H9 (cell line): ENCODE data around the gene CACNB2. TPM values are rescaled to one million over a fixed set of nuclear protein-coding genes. Genes with fewer than 3 reads are reported as not detected.

Source experiments
- DNase-seq: peaks from one replicate; pipeline ENCODE4 v3.0.0-alpha.2; 2017
- H2AFZ ChIP-seq: one replicate; pipeline ENCODE4 v1.6.1; 2013; ENCODE audit warnings: mild to moderate bottlenecking, low read length, control low read depth, moderate library complexity
- H2AK5ac ChIP-seq: 2 replicates; pipeline ENCODE4 v1.6.1; 2013; ENCODE audit warnings: low read length, control low read depth, mixed read lengths; ENCODE audit not compliant: insufficient read length
- H2BK120ac ChIP-seq: one replicate; pipeline ENCODE4 v1.6.1; 2013; ENCODE audit warnings: low read depth, mild to moderate bottlenecking, low read length, control low read depth, inconsistent platforms; ENCODE audit not compliant: poor library complexity, severe bottlenecking
- H2BK12ac ChIP-seq: 2 replicates; pipeline ENCODE4 v1.6.1; 2013; ENCODE audit warnings: low read length, control low read depth, mixed read lengths, low read depth; ENCODE audit not compliant: insufficient read length
- H2BK15ac ChIP-seq: 2 replicates; pipeline ENCODE4 v1.6.1; 2013; ENCODE audit warnings: low read depth, low read length, control low read depth
- H2BK20ac ChIP-seq: one replicate; pipeline ENCODE4 v1.6.1; 2013; ENCODE audit warnings: low read depth, mild to moderate bottlenecking, low read length, control low read depth, inconsistent platforms; ENCODE audit not compliant: poor library complexity, severe bottlenecking
- H2BK5ac ChIP-seq: 2 replicates; pipeline ENCODE4 v1.6.1; 2013; ENCODE audit warnings: low read length, control low read depth, mixed read lengths; ENCODE audit not compliant: insufficient read length
- H3K14ac ChIP-seq: 2 replicates; pipeline ENCODE4 v1.6.1; 2013; ENCODE audit warnings: low read length, control low read depth; ENCODE audit not compliant: insufficient read depth
- H3K18ac ChIP-seq: 2 replicates; pipeline ENCODE4 v1.6.1; 2013; ENCODE audit warnings: low read depth, mild to moderate bottlenecking, mixed read lengths, low read length, control low read depth; ENCODE audit not compliant: insufficient read length
- H3K23ac ChIP-seq: 2 replicates; pipeline ENCODE4 v1.6.1; 2013; ENCODE audit warnings: low read length, control low read depth, mixed read lengths, low read depth; ENCODE audit not compliant: insufficient read length
- H3K23me2 ChIP-seq: 2 replicates; pipeline ENCODE4 v1.6.1; 2013; ENCODE audit warnings: low read depth, mild to moderate bottlenecking, mixed read lengths, low read length, control low read depth; ENCODE audit not compliant: insufficient read length, poor library complexity, severe bottlenecking
- H3K27ac ChIP-seq: 2 replicates; pipeline ENCODE4 v1.5.1; 2013; ENCODE audit warnings: low read length, control low read depth, mixed read lengths, low read depth; ENCODE audit not compliant: insufficient read length
- H3K27me3 ChIP-seq: 2 replicates; pipeline ENCODE4 v1.6.1; 2013; ENCODE audit warnings: low read length, control low read depth, inconsistent platforms; ENCODE audit not compliant: insufficient read depth
- H3K4ac ChIP-seq: 2 replicates; pipeline ENCODE4 v1.6.1; 2013; ENCODE audit warnings: low read depth, mild to moderate bottlenecking, control low read depth, inconsistent platforms, low read length, moderate library complexity
- H3K4me1 ChIP-seq: 2 replicates; pipeline ENCODE4 v1.6.1; 2013; ENCODE audit warnings: low read length, control low read depth, inconsistent platforms; ENCODE audit not compliant: insufficient read depth
- H3K4me2 ChIP-seq: 2 replicates; pipeline ENCODE4 v1.6.1; 2013; ENCODE audit warnings: low read length, control low read depth, mixed read lengths; ENCODE audit not compliant: insufficient read length, insufficient read depth
- H3K56ac ChIP-seq: 2 replicates; pipeline ENCODE4 v1.6.1; 2013; ENCODE audit warnings: low read depth, mild to moderate bottlenecking, mixed read lengths, low read length, control low read depth; ENCODE audit not compliant: insufficient read length
- H3K79me1 ChIP-seq: 2 replicates; pipeline ENCODE4 v1.6.1; 2013; ENCODE audit warnings: low read depth, mild to moderate bottlenecking, moderate library complexity, low read length, control low read depth, inconsistent platforms; ENCODE audit not compliant: insufficient read depth, poor library complexity, severe bottlenecking
- H3K79me2 ChIP-seq: 2 replicates; pipeline ENCODE4 v1.6.1; 2013; ENCODE audit warnings: low read length, control low read depth, inconsistent platforms; ENCODE audit not compliant: insufficient read depth
- H3K9ac ChIP-seq: 2 replicates; pipeline ENCODE4 v1.6.1; 2013; ENCODE audit warnings: low read length, control low read depth, mixed read lengths; ENCODE audit not compliant: insufficient read length; ENCODE audit errors: extremely low read depth
- H3K9me3 ChIP-seq: one replicate; pipeline ENCODE4 v1.6.1; 2013; ENCODE audit warnings: low read depth, low read length, inconsistent platforms; ENCODE audit not compliant: control insufficient read depth
- H3T11ph ChIP-seq: one replicate; pipeline ENCODE4 v1.6.1; 2013; ENCODE audit warnings: mild to moderate bottlenecking, low read length, control low read depth, inconsistent platforms
- H4K20me1 ChIP-seq: one replicate; pipeline ENCODE4 v1.6.1; 2013; ENCODE audit not compliant: control insufficient read depth, insufficient read length, insufficient read depth
- H4K5ac ChIP-seq: 2 replicates; pipeline ENCODE4 v1.6.1; 2013; ENCODE audit warnings: low read depth, mild to moderate bottlenecking, mixed read lengths, low read length, control low read depth; ENCODE audit not compliant: insufficient read length
- H4K8ac ChIP-seq: replicated peaks from 2 replicates; pipeline ENCODE4 v1.6.1; 2013; ENCODE audit warnings: low read length, control low read depth, mixed read lengths, low read depth; ENCODE audit not compliant: insufficient read length
- H4K91ac ChIP-seq: 2 replicates; pipeline ENCODE4 v1.6.1; 2013; ENCODE audit warnings: low read depth, mild to moderate bottlenecking, moderate library complexity, mixed read lengths, low read length, control low read depth; ENCODE audit not compliant: insufficient read length
- H3K27ac Mint-ChIP-seq, 3 experiments: 2 replicates in 2 of 3; 3 replicates in 1 of 3; pipeline ENCODE4 v1.8.0; 2020 to 2021; ENCODE audit warnings: mixed read lengths in 3 of 3, mild to moderate bottlenecking in 1 of 3, moderate library complexity in 1 of 3
- H3K27me3 Mint-ChIP-seq: 2 replicates; pipeline ENCODE4 v1.8.0; 2021; ENCODE audit warnings: low read depth, mild to moderate bottlenecking, moderate library complexity, mixed read lengths
- H3K36me3 Mint-ChIP-seq, 3 experiments: 2 replicates in 2 of 3; 3 replicates in 1 of 3; pipeline ENCODE4 v1.8.0; 2020 to 2021; ENCODE audit warnings: low read depth in 3 of 3, mixed read lengths in 3 of 3; ENCODE audit not compliant: insufficient read depth in 1 of 3
- H3K4me1 Mint-ChIP-seq, 2 experiments: 2 replicates each; pipeline ENCODE4 v1.8.0; 2020; ENCODE audit warnings: mixed read lengths in 2 of 2
- H3K4me3 Mint-ChIP-seq, 2 experiments: 2 replicates in 1 of 2; 3 replicates in 1 of 2; pipeline ENCODE4 v1.8.0; 2020 to 2021; ENCODE audit warnings: mild to moderate bottlenecking in 2 of 2, mixed read lengths in 2 of 2, moderate library complexity in 1 of 2
- H3K9me3 Mint-ChIP-seq, 2 experiments: 2 replicates in 1 of 2; 3 replicates in 1 of 2; pipeline ENCODE4 v1.8.0; 2020; ENCODE audit warnings: mild to moderate bottlenecking in 2 of 2, mixed read lengths in 2 of 2, moderate library complexity in 1 of 2
- WGBS: extraction: QIAGEN DNeasy Blood & Tissue Kit; methylation state at CpG from one replicate; pipeline ENCODE4 v1.1.7; 2013; ENCODE audit warnings: missing lambda C conversion rate, low lambda C conversion rate, mixed read lengths; ENCODE audit not compliant: insufficient read length; ENCODE audit errors: extremely low coverage; 5-methylcytosine and 5-hydroxymethylcytosine counted together
- total RNA-seq: library from RNA; stranded (reverse); gene quantifications from 2 replicates; pipeline ENCODE4 v1.2.1, GENCODE V29; 2021
- TF ChIP-seq, protein P1 (sequence below): fragments of 200-600 bp; sonication (generic); conservative IDR thresholded peaks from 3 replicates; pipeline ENCODE4 v1.8.0; 2021; ENCODE audit warnings: antibody characterized with exemption, mild to moderate bottlenecking

CACNB2 gene
- total RNA-seq, 1 experiment from 2014 or later: 2.6 TPM

DNA sequence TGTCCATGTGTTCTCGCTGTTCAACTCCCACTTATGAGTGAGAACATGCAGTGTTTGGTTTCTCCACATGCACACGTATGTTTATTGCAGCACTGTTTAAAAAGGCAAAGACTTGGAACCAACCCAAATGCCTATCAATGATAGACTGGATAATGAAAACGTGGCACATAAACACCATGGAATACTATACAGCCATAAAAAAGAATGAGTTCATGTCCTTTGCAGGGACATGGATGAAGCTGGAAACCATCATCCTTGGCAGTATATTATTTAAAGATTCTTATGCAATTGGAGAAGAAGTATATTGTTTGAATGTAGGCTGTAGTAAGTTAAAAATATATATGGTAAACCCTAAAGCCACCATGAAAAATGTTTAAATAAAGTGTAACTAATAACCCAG lies 7.2 kb upstream of the CACNB2 start:
- H3K18ac ChIP-seq: no peak overlapping the region
- no peaks in the 10 kb centered on the region for H3K9me3 ChIP-seq
- no peaks in the 10 kb centered on the region for H3K79me1 ChIP-seq
- H3K27me3 Mint-ChIP-seq: peaks cover 2% of the 10 kb centered on the region; the same call in 1 of the 2 replicates
- no peak overlapping the region for H3K27ac Mint-ChIP-seq
- no peak overlapping the region for H2AFZ ChIP-seq
- TF ChIP-seq, protein P1, sequence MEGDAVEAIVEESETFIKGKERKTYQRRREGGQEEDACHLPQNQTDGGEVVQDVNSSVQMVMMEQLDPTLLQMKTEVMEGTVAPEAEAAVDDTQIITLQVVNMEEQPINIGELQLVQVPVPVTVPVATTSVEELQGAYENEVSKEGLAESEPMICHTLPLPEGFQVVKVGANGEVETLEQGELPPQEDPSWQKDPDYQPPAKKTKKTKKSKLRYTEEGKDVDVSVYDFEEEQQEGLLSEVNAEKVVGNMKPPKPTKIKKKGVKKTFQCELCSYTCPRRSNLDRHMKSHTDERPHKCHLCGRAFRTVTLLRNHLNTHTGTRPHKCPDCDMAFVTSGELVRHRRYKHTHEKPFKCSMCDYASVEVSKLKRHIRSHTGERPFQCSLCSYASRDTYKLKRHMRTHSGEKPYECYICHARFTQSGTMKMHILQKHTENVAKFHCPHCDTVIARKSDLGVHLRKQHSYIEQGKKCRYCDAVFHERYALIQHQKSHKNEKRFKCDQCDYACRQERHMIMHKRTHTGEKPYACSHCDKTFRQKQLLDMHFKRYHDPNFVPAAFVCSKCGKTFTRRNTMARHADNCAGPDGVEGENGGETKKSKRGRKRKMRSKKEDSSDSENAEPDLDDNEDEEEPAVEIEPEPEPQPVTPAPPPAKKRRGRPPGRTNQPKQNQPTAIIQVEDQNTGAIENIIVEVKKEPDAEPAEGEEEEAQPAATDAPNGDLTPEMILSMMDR: no peak
- no peaks in the 10 kb centered on the region; a peak in 1 of 5 replicates for H3K9me3 Mint-ChIP-seq
- no peak overlapping the region for H3K14ac ChIP-seq
- H3K4me1 ChIP-seq: peaks cover 2% of the 10 kb centered on the region; the same call in 1 of the 2 replicates
- no peak overlapping the region for H4K91ac ChIP-seq
- H2BK5ac ChIP-seq: no peak overlapping the region
- H3K56ac ChIP-seq: no peak overlapping the region
- H3T11ph ChIP-seq: no peak overlapping the region
- no peaks in the 10 kb centered on the region for H3K36me3 Mint-ChIP-seq
- no peak overlapping the region for H2BK15ac ChIP-seq
- no peak overlapping the region for H2BK20ac ChIP-seq
- H3K4ac ChIP-seq: no peak overlapping the region
- H4K20me1 ChIP-seq: no peaks in the 10 kb centered on the region
- DNase-seq: no peak
- no peak overlapping the region for H3K23ac ChIP-seq
- H2AK5ac ChIP-seq: no peak overlapping the region
- H3K4me3 Mint-ChIP-seq: no peak overlapping the region
- H3K23me2 ChIP-seq: no peaks in the 10 kb centered on the region
- H4K5ac ChIP-seq: no peak overlapping the region
- no peak overlapping the region for H3K27ac ChIP-seq
- no peaks in the 10 kb centered on the region for H3K27me3 ChIP-seq
- H2BK12ac ChIP-seq: no peak overlapping the region
- H2BK120ac ChIP-seq: no peak overlapping the region
- no peaks in the 10 kb centered on the region for H3K79me2 ChIP-seq
- no peak overlapping the region for H4K8ac ChIP-seq
- no CpG with 5 or more reads among the region's 3 CpGs for WGBS
- H3K9ac ChIP-seq: no peak overlapping the region
- peaks cover 25 to 26% of the 10 kb centered on the region in 2 experiments for H3K4me1 Mint-ChIP-seq
- no peak overlapping the region for H3K4me2 ChIP-seq
